DOHH2 (cell line): ENCODE data around the gene GPC6.

Experiments used
- H3F3A ChIP-seq: fragments of 200-600 bp; sonication (generic), shearing (Covaris generic); 2 replicates; pipeline ENCODE4 v1.6.0; 2016; ENCODE audit warnings: antibody characterized with exemption, mild to moderate bottlenecking; ENCODE audit not compliant: control insufficient read depth, insufficient read depth
- H3K27ac ChIP-seq: fragments of 200-600 bp; sonication (generic); 2 replicates; pipeline ENCODE4 v1.5.1; 2014; ENCODE audit warnings: low read depth, mild to moderate bottlenecking, low read length, moderate library complexity
- H3K27me3 ChIP-seq: fragments of 200-600 bp; sonication (generic); 2 replicates; pipeline ENCODE4 v1.6.1; 2014; ENCODE audit warnings: mild to moderate bottlenecking, low read length, mixed read lengths; ENCODE audit not compliant: control insufficient read depth
- H3K36me3 ChIP-seq: fragments of 200-600 bp; sonication (generic); 2 replicates; pipeline ENCODE4 v1.6.1; 2014; ENCODE audit warnings: mild to moderate bottlenecking, low read length, moderate library complexity, mixed read lengths; ENCODE audit not compliant: control insufficient read depth
- H3K4me1 ChIP-seq: fragments of 200-600 bp; sonication (generic); 2 replicates; pipeline ENCODE4 v1.6.1; 2014; ENCODE audit warnings: mild to moderate bottlenecking, low read length, mixed read lengths; ENCODE audit not compliant: control insufficient read depth
- H3K4me2 ChIP-seq: fragments of 200-600 bp; sonication (generic); 2 replicates; pipeline ENCODE4 v1.6.0; 2014; ENCODE audit warnings: mild to moderate bottlenecking, low read length, moderate library complexity
- H3K4me3 ChIP-seq: fragments of 200-600 bp; sonication (generic); 2 replicates; pipeline ENCODE4 v1.5.1; 2014; ENCODE audit warnings: mild to moderate bottlenecking, low read length, mixed read lengths
- H3K79me2 ChIP-seq: fragments of 200-600 bp; sonication (generic); 2 replicates; pipeline ENCODE4 v1.6.1; 2014; ENCODE audit warnings: mild to moderate bottlenecking, low read length, mixed read lengths; ENCODE audit not compliant: control insufficient read depth
- H3K9me2 ChIP-seq: fragments of 200-600 bp; sonication (generic); replicated peaks from 2 replicates; pipeline ENCODE4 v1.6.1; 2014; ENCODE audit warnings: mild to moderate bottlenecking, low read length, mixed read lengths; ENCODE audit not compliant: control insufficient read depth
- H3K9me3 ChIP-seq: fragments of 200-600 bp; sonication (generic); 2 replicates; pipeline ENCODE4 v1.6.1; 2014; ENCODE audit warnings: antibody characterized with exemption, low read length, mixed read lengths; ENCODE audit not compliant: control insufficient read depth, insufficient read depth
- H4K20me1 ChIP-seq: fragments of 200-600 bp; sonication (generic); 2 replicates; pipeline ENCODE4 v1.6.0; 2014; ENCODE audit warnings: low read depth, mild to moderate bottlenecking, antibody characterized with exemption, low read length, moderate library complexity; ENCODE audit not compliant: control insufficient read depth, insufficient read depth
- CTCF ChIP-seq: fragments of 200-600 bp; sonication (generic); IDR thresholded peaks from one replicate; pipeline ENCODE4 v1.5.1; 2014; ENCODE audit warnings: antibody characterized with exemption, mild to moderate bottlenecking, low read depth, low read length; ENCODE audit not compliant: poor library complexity, severe bottlenecking
- EZH2phosphoT487 ChIP-seq: fragments of 200-600 bp; sonication (generic); IDR thresholded peaks from 2 replicates; pipeline ENCODE4 v1.6.1; 2017; ENCODE audit warnings: borderline replicate concordance, mild to moderate bottlenecking, antibody characterized with exemption, low read length, moderate library complexity, mixed read lengths

Gene GPC6

GRCh38 chr13:94303644-94304174 is 1077.1 kb downstream of the GPC6 start:
- Histone ChIP-seq H3K27me3 (0 out of 2 replicates have a peak, but pooled peaks cover 3% of the 10 kb centered on the region), H3F3A (no peaks in the 10 kb centered on the region), H3K27ac (no peak overlapping the region), H3K36me3 (no peaks in the 10 kb centered on the region), H3K4me1 (no peaks in the 10 kb centered on the region), H4K20me1 (no peaks in the 10 kb centered on the region), H3K79me2 (no peaks in the 10 kb centered on the region), H3K4me2 (no peak overlapping the region), H3K9me3 (no peaks in the 10 kb centered on the region), H3K9me2 (no peaks in the 10 kb centered on the region), H3K4me3 (no peak overlapping the region)
- no peak for TF ChIP-seq EZH2phosphoT487
- no peak for TF ChIP-seq CTCF

GRCh38 chr13:94305033-94305432 is 1078.4 kb downstream of the GPC6 start:
- H3K9me2 ChIP-seq = no peaks in the 10 kb centered on the region
- H3K4me3 ChIP-seq = no peak overlapping the region
- no peak overlapping the region for H3K27ac ChIP-seq
- TF ChIP-seq CTCF = no peak
- no peak for TF ChIP-seq EZH2phosphoT487
- H4K20me1 ChIP-seq = no peaks in the 10 kb centered on the region
- no peaks in the 10 kb centered on the region for H3K4me1 ChIP-seq
- no peak overlapping the region for H3K4me2 ChIP-seq
- H3F3A ChIP-seq = no peaks in the 10 kb centered on the region
- no peaks in the 10 kb centered on the region for H3K9me3 ChIP-seq
- no peaks in the 10 kb centered on the region for H3K36me3 ChIP-seq
- 0 out of 2 replicates have a peak, but pooled peaks cover 3% of the 10 kb centered on the region for H3K27me3 ChIP-seq
- H3K79me2 ChIP-seq = no peaks in the 10 kb centered on the region

DNA sequence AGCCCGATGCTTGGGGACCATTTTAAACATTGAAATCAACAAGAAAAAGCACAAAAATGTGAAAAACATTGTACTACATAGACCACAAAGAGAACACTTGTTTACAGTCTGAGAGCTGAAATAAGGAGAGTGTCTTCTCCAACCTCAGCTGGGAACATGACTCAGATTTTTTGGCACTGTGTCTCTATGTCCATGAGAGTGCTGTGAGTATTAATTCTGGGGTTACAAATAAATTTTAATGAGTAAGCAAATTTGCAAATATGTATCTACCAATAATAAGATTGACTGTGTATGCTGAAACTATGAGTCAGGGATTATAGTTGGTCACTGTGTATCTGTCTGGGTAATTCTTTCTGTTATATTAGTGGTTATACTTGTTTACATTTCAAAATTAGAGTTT is 1078.9 kb downstream of the GPC6 start:
- no peak for TF ChIP-seq CTCF
- Histone ChIP-seq H3K4me2 (no peak overlapping the region), H3F3A (no peaks in the 10 kb centered on the region), H3K4me1 (no peaks in the 10 kb centered on the region), H4K20me1 (no peaks in the 10 kb centered on the region), H3K27ac (no peak overlapping the region), H3K9me2 (no peaks in the 10 kb centered on the region), H3K9me3 (no peaks in the 10 kb centered on the region), H3K4me3 (no peak overlapping the region), H3K27me3 (0 out of 2 replicates have a peak, but pooled peaks cover 2% of the 10 kb centered on the region), H3K79me2 (no peaks in the 10 kb centered on the region), H3K36me3 (no peaks in the 10 kb centered on the region)
